Activated T-cell treated with anti-CD3 and anti-CD28 coated beads, Interleukin-2, amount 50 U/mL, for 24 hours (primary cell): ENCODE data around the gene HLA-DPB1.

Experiments
- DNase-seq: peaks from one replicate; pipeline ENCODE4 v3.0.0-alpha.2; 2020
- H3K27ac Mint-ChIP-seq: 2 replicates; pipeline ENCODE4 v1.8.0; 2020; ENCODE audit warnings: mild to moderate bottlenecking, mixed read lengths
- H3K27me3 Mint-ChIP-seq: 2 replicates; pipeline ENCODE4 v1.8.0; 2020; ENCODE audit warnings: mixed read lengths
- H3K36me3 Mint-ChIP-seq: 2 replicates; pipeline ENCODE4 v1.8.0; 2020; ENCODE audit warnings: low read depth, mixed read lengths
- H3K4me1 Mint-ChIP-seq: 2 replicates; pipeline ENCODE4 v1.8.0; 2020; ENCODE audit warnings: low read depth, mixed read lengths
- H3K4me3 Mint-ChIP-seq: 2 replicates; pipeline ENCODE4 v1.8.0; 2020; ENCODE audit warnings: mild to moderate bottlenecking, moderate library complexity, mixed read lengths
- H3K9me3 Mint-ChIP-seq: 2 replicates; pipeline ENCODE4 v1.8.0; 2020; ENCODE audit warnings: mixed read lengths

Gene HLA-DPB1

DNA sequence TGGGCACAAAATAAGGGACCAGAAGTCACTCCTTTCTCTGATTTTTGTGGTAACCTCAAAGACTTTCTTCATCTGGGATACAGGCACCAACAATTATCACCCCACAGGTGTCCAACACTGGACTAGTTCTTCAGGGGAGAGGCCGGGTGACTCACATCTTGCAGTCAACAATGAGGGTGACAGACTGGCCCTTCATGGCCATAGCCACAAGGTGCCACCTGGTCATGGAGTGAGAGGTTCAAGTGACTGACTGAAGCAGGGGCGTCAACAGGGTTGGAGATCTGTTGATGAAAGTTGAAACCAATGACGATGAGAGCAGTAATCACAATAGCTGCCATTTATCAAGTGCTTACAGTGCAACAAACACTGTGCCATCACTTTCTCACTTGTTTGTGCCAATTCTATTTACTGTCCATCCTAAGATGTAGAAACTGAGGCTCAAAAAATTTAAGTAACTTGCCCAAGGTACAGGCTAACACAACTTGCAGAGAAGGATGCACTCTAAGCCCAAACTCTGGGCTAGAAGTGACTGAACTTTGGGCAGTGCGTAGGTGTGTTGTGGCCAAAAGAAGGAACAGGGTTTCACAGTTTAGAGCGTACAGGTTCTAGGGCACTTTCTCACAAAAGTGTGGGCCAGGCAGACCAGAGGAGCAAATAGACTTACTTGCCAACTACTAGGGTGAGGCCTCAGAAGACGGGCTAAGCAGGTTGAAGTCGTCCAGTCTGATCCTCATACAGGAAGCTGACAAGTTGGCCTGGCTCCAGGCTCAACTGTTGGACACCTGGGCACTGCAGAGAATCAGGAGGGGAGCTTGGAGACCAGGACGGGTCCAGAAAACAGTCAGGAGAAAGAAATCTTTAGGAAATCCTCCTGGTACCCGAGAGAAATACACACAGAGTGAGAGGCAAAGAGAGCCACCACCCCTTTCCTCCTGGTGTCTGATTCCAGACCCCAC is 30.4 kb downstream of the HLA-DPB1 start:
- Mint-ChIP-seq H3K27ac (no peak overlapping the region), H3K27me3 (peaks cover 61% of the 10 kb centered on the region)

GRCh38 chr6:33107641-33108040 is 31.9 kb downstream of the HLA-DPB1 start:
- no peak overlapping the region for H3K27ac Mint-ChIP-seq
- peaks cover 65% of the 10 kb centered on the region for H3K27me3 Mint-ChIP-seq
- H3K4me1 Mint-ChIP-seq, result no peaks in the 10 kb centered on the region
- H3K9me3 Mint-ChIP-seq, result no peaks in the 10 kb centered on the region
- no peak overlapping the region for H3K4me3 Mint-ChIP-seq
- no peaks in the 10 kb centered on the region for H3K36me3 Mint-ChIP-seq
- DNase-seq, result no peak

More for the DNA sequence above, 30.4 kb downstream of the HLA-DPB1 start:
- no peak overlapping the region for H3K4me3 Mint-ChIP-seq
- peaks cover 12% of the 10 kb centered on the region for H3K9me3 Mint-ChIP-seq
- H3K4me1 Mint-ChIP-seq, result no peaks in the 10 kb centered on the region
- no peaks in the 10 kb centered on the region for H3K36me3 Mint-ChIP-seq
- DNase-seq, result no peak

GRCh38 chr6:33108307-33108706 is 32.5 kb downstream of the HLA-DPB1 start:
- DNase-seq, result no peak
- Mint-ChIP-seq H3K27me3 (peaks cover 71% of the 10 kb centered on the region), H3K9me3 (no peaks in the 10 kb centered on the region), H3K4me1 (no peaks in the 10 kb centered on the region), H3K27ac (no peak overlapping the region), H3K36me3 (no peaks in the 10 kb centered on the region), H3K4me3 (no peak overlapping the region)

GRCh38 chr6:33112148-33112547 is 36.4 kb downstream of the HLA-DPB1 start:
- H3K27ac Mint-ChIP-seq, result no peak overlapping the region
- peaks cover 79% of the 10 kb centered on the region for H3K27me3 Mint-ChIP-seq
- H3K4me1 Mint-ChIP-seq, result peaks cover 5% of the 10 kb centered on the region
- no peaks in the 10 kb centered on the region for H3K36me3 Mint-ChIP-seq
- no peak for DNase-seq
- H3K4me3 Mint-ChIP-seq, result no peak overlapping the region
- H3K9me3 Mint-ChIP-seq, result no peaks in the 10 kb centered on the region

DNA sequence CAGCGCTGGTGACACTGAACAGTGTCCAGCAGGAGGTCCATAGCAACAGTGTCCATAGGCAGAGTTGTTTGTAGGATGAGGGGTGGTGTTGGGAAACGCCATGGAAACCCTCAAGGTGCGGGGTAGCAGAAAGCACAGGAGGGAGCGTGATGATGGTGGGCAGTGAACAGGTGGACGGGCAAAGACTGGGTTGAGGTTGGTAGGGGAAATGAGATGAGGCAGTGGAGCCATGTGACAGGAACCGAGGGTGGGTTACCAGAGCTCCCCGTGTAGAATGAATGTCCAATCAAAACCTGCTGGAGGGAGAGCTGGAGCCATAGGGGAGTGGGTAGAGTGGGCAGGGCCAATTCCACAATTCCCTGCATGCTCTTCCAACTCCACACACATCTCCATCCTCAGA is 38.0 kb downstream of the HLA-DPB1 start:
- Mint-ChIP-seq H3K4me1 (peaks cover 15% of the 10 kb centered on the region), H3K27me3 (peaks cover 82% of the 10 kb centered on the region), H3K36me3 (no peaks in the 10 kb centered on the region), H3K27ac (no peak overlapping the region), H3K4me3 (no peak overlapping the region), H3K9me3 (no peaks in the 10 kb centered on the region)
- DNase-seq, result no peak

DNA sequence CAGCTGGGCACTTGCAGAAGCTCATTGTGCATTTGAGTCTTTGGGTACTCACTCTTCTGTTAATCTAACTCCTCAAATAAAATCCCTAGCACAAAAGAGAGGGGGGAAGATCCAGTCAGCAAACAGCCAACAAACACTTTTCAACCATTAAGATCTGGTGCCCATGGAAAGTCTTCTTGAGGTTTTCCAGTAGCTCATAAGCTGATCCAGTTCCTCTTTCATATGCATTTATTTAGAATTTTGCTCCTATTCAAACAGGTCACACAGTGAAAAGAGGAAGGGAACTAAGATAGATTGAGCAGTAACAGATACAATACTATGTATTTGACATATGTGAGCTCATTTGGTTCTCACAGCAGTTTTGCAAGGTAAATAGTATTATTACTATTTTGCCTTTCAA is 38.6 kb downstream of the HLA-DPB1 start:
- DNase-seq, result no peak
- H3K27me3 Mint-ChIP-seq, result peaks cover 81% of the 10 kb centered on the region
- no peaks in the 10 kb centered on the region for H3K9me3 Mint-ChIP-seq
- H3K36me3 Mint-ChIP-seq, result no peaks in the 10 kb centered on the region
- H3K4me1 Mint-ChIP-seq, result peaks cover 15% of the 10 kb centered on the region
- H3K27ac Mint-ChIP-seq, result no peak overlapping the region
- no peak overlapping the region for H3K4me3 Mint-ChIP-seq

DNA sequence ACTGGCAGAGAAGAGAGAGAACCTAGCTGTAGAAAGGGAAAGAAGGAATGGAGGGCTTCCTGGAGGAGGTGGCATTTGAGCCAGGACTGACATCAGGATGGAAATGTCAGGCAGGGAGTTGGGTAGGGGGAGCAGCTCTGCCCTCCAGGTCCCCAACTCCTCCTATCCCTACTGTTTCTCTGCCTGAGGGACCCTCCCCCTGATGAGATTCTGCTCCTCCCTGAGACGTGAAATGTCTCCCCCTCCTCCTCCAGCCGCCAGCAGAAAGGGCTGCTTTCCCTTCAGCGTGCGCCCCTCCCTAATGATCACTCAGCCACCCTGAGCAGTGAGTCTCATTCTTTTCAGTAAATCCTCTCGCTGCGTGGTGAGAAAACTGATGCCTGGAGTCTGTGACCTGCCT is 40.6 kb downstream of the HLA-DPB1 start:
- no peaks in the 10 kb centered on the region for H3K36me3 Mint-ChIP-seq
- H3K27ac Mint-ChIP-seq, result no peak overlapping the region
- no peak for DNase-seq
- H3K4me3 Mint-ChIP-seq, result no peak overlapping the region
- peaks cover 15% of the 10 kb centered on the region for H3K4me1 Mint-ChIP-seq
- no peaks in the 10 kb centered on the region for H3K9me3 Mint-ChIP-seq
- peaks cover 67% of the 10 kb centered on the region for H3K27me3 Mint-ChIP-seq

GRCh38 chr6:33116841-33117711 is 41.3 kb downstream of the HLA-DPB1 start:
- no peaks in the 10 kb centered on the region for H3K36me3 Mint-ChIP-seq
- H3K27ac Mint-ChIP-seq, result no peak overlapping the region
- peaks cover 15% of the 10 kb centered on the region for H3K4me1 Mint-ChIP-seq
- no peaks in the 10 kb centered on the region for H3K9me3 Mint-ChIP-seq
- DNase-seq, result no peak
- H3K27me3 Mint-ChIP-seq, result peaks cover 62% of the 10 kb centered on the region
- H3K4me3 Mint-ChIP-seq, result no peak overlapping the region

DNA sequence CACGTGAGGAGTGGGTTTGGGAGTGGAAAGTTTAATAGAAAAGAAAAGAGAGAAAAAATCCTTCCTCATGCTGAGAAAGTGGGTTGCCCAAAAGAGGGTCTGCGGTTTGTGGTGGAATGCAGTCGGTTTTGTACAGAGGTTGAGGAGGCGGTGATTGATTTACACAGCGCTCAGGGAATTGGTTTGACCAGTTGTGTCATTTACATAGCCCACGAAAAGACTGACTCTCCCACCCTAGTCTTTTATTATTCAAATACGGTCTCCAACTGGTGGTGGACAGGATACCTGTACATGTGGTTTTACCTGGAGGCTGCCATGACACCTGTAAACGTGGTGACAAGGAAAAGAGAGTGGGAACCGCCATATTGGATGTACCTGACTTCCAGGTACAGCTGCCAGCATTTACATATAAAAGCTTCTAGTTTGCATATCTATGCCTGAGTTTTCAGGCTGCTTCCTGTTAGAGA is 42.1 kb downstream of the HLA-DPB1 start:
- Mint-ChIP-seq H3K27me3 (peaks cover 54% of the 10 kb centered on the region), H3K36me3 (no peaks in the 10 kb centered on the region), H3K27ac (no peak overlapping the region), H3K4me3 (no peak overlapping the region), H3K9me3 (no peaks in the 10 kb centered on the region), H3K4me1 (peaks cover 15% of the 10 kb centered on the region)
- no peak for DNase-seq

DNA sequence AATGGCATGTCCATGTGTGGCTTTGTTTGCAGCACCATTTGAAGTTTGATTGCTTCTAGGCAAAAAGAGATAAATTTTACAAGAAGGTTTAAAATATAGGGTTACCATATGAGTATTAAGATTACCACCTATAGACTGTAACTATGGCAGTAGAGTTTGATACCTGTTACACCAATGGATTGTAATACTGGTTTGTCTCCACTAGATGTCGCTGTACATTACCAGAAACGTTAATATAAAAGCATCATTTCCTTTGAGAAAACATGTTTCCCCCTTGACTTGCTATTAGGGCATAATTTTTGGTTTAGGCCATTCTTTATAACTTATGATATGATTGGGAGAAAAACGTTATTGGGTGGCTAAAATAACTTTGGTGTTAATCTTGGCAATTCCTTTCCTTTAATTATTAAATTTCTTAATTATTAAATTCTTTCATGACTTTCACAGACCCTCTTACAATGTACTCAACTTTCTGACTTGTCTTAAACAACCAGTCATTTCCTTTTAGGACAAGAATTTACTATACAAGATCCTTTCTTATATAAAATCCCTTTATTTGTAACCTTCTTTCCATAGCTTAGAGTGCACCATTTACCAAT is 42.8 kb downstream of the HLA-DPB1 start:
- Mint-ChIP-seq H3K9me3 (peaks cover 5% of the 10 kb centered on the region), H3K36me3 (no peaks in the 10 kb centered on the region), H3K27ac (no peak overlapping the region), H3K27me3 (peaks cover 46% of the 10 kb centered on the region), H3K4me1 (peaks cover 15% of the 10 kb centered on the region), H3K4me3 (no peak overlapping the region)
- DNase-seq, result no peak

- Mint-ChIP-seq H3K4me3 (no peak overlapping the region), H3K27ac (no peak overlapping the region), H3K4me1 (peaks cover 15% of the 10 kb centered on the region), H3K36me3 (no peaks in the 10 kb centered on the region), H3K27me3 (peaks cover 35% of the 10 kb centered on the region), H3K9me3 (peaks cover 8% of the 10 kb centered on the region)
- DNase-seq, result no peak
These were observed 44.2 kb downstream of the HLA-DPB1 start for GRCh38 chr6:33120001-33120400.

GRCh38 chr6:33123181-33123580 is 47.4 kb downstream of the HLA-DPB1 start:
- peaks cover 15% of the 10 kb centered on the region for H3K27me3 Mint-ChIP-seq
- DNase-seq, result no peak

DNA sequence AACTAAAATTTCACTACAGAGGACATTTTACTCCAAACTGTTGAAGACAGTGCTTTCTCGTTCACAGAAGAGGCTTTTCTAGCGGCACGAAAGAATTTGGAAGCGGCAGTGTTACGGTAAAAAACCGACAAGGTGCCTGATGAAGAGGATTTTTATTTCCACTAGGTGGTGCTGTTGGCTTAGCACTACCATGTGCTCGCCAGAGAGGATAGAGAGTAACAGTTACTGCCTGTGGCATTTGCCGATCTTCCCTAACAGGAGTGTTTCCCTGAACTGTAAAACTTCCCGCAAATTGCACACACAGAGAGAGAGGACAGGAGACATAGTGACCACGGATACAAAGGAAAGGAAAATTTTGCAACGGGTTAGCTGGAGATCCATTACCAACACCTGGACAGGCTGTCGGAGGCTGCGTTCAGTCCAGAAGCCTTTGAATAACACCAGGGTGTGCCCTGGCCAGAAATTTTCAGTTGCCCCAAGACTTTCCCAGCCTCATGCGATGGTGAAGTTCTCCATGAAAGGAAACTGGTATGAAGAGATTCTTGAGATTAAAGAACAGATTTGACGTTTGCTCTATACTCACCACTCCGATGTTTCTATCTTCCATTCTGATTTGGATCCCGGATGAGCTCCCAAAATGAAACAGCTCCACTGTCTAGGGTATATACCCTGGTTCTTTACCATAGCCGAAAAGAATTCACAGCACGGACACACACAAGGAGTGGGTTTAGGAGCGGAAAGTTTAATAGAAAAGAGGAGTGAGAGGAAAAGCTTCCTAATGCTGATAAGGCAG is 48.1 kb downstream of the HLA-DPB1 start:
- Mint-ChIP-seq H3K27me3 (peaks cover 12% of the 10 kb centered on the region), H3K4me3 (no peak overlapping the region), H3K36me3 (no peaks in the 10 kb centered on the region), H3K9me3 (peaks cover 8% of the 10 kb centered on the region), H3K27ac (no peak overlapping the region), H3K4me1 (no peaks in the 10 kb centered on the region)
- DNase-seq, result no peak

More at GRCh38 chr6:33123181-33123580, 47.4 kb downstream of the HLA-DPB1 start:
- peaks cover 8% of the 10 kb centered on the region for H3K9me3 Mint-ChIP-seq
- H3K27ac Mint-ChIP-seq, result no peak overlapping the region
- H3K4me3 Mint-ChIP-seq, result no peak overlapping the region
- H3K36me3 Mint-ChIP-seq, result no peaks in the 10 kb centered on the region
- peaks cover 3% of the 10 kb centered on the region for H3K4me1 Mint-ChIP-seq

GRCh38 chr6:33124525-33124901 is 48.7 kb downstream of the HLA-DPB1 start:
- Mint-ChIP-seq H3K4me1 (no peaks in the 10 kb centered on the region), H3K27me3 (peaks cover 12% of the 10 kb centered on the region), H3K36me3 (no peaks in the 10 kb centered on the region), H3K4me3 (no peak overlapping the region), H3K27ac (no peak overlapping the region), H3K9me3 (peaks cover 8% of the 10 kb centered on the region)
- no peak for DNase-seq
